ENCODE measurements around the gene EFHD2.

DNA sequence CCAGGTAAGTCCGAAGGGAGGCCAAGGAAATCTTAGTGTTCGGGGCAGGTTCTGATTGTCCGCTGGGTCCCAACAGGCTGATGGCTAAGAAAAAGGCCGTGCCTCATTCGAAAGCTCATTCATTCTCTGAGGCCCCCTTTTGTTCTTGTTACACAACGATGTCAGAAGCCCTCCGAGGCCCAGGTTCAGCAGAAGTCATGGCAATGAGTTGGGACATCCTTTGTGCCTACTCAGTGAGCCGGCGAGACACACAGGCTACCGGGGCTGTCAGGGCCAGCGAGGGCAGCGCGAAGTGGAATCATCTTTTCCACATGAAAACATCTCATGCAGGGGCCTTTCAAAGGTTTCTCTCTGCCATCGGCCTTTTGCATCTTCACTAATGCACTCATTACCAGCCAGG, 49.0 kb upstream of the EFHD2 start:
- TF ChIP-seq, protein P1, sequence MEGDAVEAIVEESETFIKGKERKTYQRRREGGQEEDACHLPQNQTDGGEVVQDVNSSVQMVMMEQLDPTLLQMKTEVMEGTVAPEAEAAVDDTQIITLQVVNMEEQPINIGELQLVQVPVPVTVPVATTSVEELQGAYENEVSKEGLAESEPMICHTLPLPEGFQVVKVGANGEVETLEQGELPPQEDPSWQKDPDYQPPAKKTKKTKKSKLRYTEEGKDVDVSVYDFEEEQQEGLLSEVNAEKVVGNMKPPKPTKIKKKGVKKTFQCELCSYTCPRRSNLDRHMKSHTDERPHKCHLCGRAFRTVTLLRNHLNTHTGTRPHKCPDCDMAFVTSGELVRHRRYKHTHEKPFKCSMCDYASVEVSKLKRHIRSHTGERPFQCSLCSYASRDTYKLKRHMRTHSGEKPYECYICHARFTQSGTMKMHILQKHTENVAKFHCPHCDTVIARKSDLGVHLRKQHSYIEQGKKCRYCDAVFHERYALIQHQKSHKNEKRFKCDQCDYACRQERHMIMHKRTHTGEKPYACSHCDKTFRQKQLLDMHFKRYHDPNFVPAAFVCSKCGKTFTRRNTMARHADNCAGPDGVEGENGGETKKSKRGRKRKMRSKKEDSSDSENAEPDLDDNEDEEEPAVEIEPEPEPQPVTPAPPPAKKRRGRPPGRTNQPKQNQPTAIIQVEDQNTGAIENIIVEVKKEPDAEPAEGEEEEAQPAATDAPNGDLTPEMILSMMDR (IDR thresholded peaks at IDR 0.05) = no peak
- TF ChIP-seq POLR2A (IDR thresholded peaks at IDR 0.05) (no peak), POLR2AphosphoS5 (IDR thresholded peaks at IDR 0.05) (no peak)

Data from prostate gland (tissue), 2 donors.